Neural cell (in vitro differentiated cells): ENCODE measurements around the gene WBP4.

Experiments used
- CTCF ChIP-seq: fragments of 450-650 bp; IDR thresholded peaks from 2 replicates; pipeline ENCODE4 v1.5.1; 2014; ENCODE audit warnings: antibody characterized with exemption, mild to moderate bottlenecking, moderate library complexity; ENCODE audit not compliant: poor library complexity, severe bottlenecking
- EP300 ChIP-seq: fragments of 450-650 bp; conservative IDR thresholded peaks from 2 replicates; pipeline ENCODE4 v1.6.1; 2014; ENCODE audit warnings: antibody characterized with exemption, mild to moderate bottlenecking, moderate library complexity; ENCODE audit not compliant: poor library complexity, severe bottlenecking
- EZH2 ChIP-seq: fragments of 200-600, 300-800 bp; shearing (Covaris generic), sonication (generic); IDR thresholded peaks from 2 replicates; pipeline ENCODE4 v1.6.1; 2014; ENCODE audit warnings: antibody characterized with exemption, low read length, borderline replicate concordance, mild to moderate bottlenecking; ENCODE audit not compliant: insufficient read depth, poor library complexity, severe bottlenecking
- POLR2AphosphoS5 ChIP-seq: IDR thresholded peaks from 2 replicates; pipeline ENCODE4 v1.6.1; 2012
- RAD21 ChIP-seq: fragments of 450-650 bp; conservative IDR thresholded peaks from 2 replicates; pipeline ENCODE4 v1.6.1; 2014; ENCODE audit warnings: antibody characterized with exemption, mild to moderate bottlenecking, moderate library complexity
- SMC3 ChIP-seq: fragments of 450-650 bp; conservative IDR thresholded peaks from 2 replicates; pipeline ENCODE4 v1.6.1; 2014; ENCODE audit warnings: antibody characterized with exemption, mild to moderate bottlenecking, moderate library complexity; ENCODE audit not compliant: poor library complexity
- TAF1 ChIP-seq: IDR thresholded peaks from 2 replicates; pipeline ENCODE4 v1.6.1; 2012; ENCODE audit warnings: low read depth

DNA sequence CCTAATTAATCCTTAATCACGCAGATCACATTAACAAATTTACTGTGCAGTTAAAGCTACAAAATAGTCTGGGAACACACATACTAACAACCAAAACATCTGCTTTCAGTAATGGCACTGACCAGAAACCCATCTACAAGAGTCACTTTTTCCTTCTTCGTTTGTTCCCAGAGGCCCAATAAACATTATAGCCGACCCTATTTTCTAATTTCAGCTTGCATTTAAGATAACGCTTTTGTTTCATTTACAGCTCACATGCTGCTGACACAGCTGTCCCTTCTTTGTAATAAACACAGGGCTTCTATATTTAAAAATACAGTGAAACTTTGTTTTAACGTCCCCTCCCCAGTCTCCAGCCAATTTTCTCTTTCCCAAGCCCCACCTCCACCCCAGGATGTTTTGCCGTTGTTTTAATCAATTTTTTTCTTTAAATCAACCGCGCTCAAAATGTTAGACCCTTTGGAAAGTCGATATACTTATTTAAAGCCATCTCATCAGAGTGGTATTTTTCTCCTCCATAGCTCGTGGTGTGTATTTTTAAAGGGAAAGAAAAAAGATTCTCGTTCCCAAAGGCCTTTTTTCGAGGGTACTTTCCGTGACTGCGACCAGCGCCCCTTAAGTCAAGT, 1.7 kb upstream of the WBP4 start:
- no peak for TF ChIP-seq POLR2AphosphoS5
- TF ChIP-seq EP300 = no peak
- TF ChIP-seq CTCF = no peak
- no peak for TF ChIP-seq SMC3
- no peak for TF ChIP-seq EZH2
- no peak for TF ChIP-seq RAD21
- TF ChIP-seq TAF1 = no peak
